HepG2 (cell line): ENCODE data around the gene CUL4A. TPM values are rescaled to one million over a fixed set of nuclear protein-coding genes. Genes with fewer than 3 reads are reported as not detected.

Source experiments
- ATAC-seq: fragments of 200-7000 bp; cut with Tn5 transposase; 3 replicates; pipeline ENCODE4 v1.9.1; 2020; ENCODE audit warnings: mild to moderate bottlenecking, moderate library complexity
- BruUV-seq: library from RNA; stranded (reverse); fragments of 400-500 nt; replicated peaks from 2 replicates; lab custom pipeline; 2021; lab: Mats Ljungman, UMichigan
- CTCF ChIA-PET: fragments of 300-600 bp; formaldehyde crosslinking; extraction: SDS; loops from one replicate; lab custom pipeline; 2021; ENCODE audit warnings: low total read pairs, inconsistent platforms, low intra/inter-chr PET ratio; lab: Yijun Ruan, JAX
- POLR2A ChIA-PET: fragments of 350-600 bp; sonication (Branson Sonifier 250); formaldehyde crosslinking; loops from one replicate; lab custom pipeline; 2020; ENCODE audit warnings: antibody characterized with exemption, inconsistent platforms; lab: Yijun Ruan, JAX
- DNase-seq: peaks from one replicate; pipeline ENCODE4 v3.0.0-alpha.2; 2015; ENCODE audit warnings: low spot score
- FAIRE-seq: peaks from 3 replicates; lab custom pipeline; 2011; peaks lifted over from hg19 to GRCh38; lab: Jason Lieb, UNC
- H2AFZ ChIP-seq: one replicate; pipeline ENCODE4 v1.6.1; 2011; ENCODE audit warnings: low read length, inconsistent platforms
- H3K27ac ChIP-seq: fragments of 300-600 bp; 3 replicates; pipeline ENCODE4 v1.8.0; 2011; ENCODE audit warnings: mixed run types, mild to moderate bottlenecking, mixed read lengths, low read length, inconsistent platforms; ENCODE audit not compliant: insufficient read depth; ENCODE audit errors: extremely low read length
- H3K27me3 ChIP-seq, 2 experiments: fragments of 200-600 bp in 1 of 2; 2 replicates in 1 of 2; 3 replicates in 1 of 2; pipeline versions ENCODE4 v1.6.0 to v1.8.0; 2011; ENCODE audit warnings: low read length in 2 of 2, mild to moderate bottlenecking in 2 of 2, moderate library complexity in 2 of 2, inconsistent platforms in 1 of 2; ENCODE audit not compliant: insufficient read depth in 2 of 2, control insufficient read depth in 1 of 2
- H3K36me3 ChIP-seq, 2 experiments: fragments of 200-600 bp in 1 of 2; replicated peaks in 1 of 2; 2 replicates in 1 of 2; 3 replicates in 1 of 2; pipeline versions ENCODE4 v1.5.1 to v1.8.0; 2011; ENCODE audit warnings: low read length in 2 of 2, inconsistent platforms in 1 of 2; ENCODE audit not compliant: insufficient read depth in 2 of 2, control insufficient read depth in 1 of 2
- H3K4me1 ChIP-seq: 2 replicates; pipeline ENCODE4 v1.5.1; 2012; ENCODE audit warnings: low read length, inconsistent platforms; ENCODE audit not compliant: insufficient read depth
- H3K4me2 ChIP-seq: 2 replicates; pipeline ENCODE4 v1.6.0; 2011; ENCODE audit warnings: low read depth, low read length, inconsistent platforms
- H3K4me3 ChIP-seq, 3 experiments: fragments of 200-600 bp in 1 of 3; sonication (generic), shearing (Covaris generic) in 1 of 3; replicated peaks in 1 of 3; 2 replicates each; pipeline ENCODE4 v1.5.1; 2011 to 2016; ENCODE audit warnings: low read length in 3 of 3, inconsistent platforms in 2 of 3, low read depth in 2 of 3, mild to moderate bottlenecking in 2 of 3, control low read depth in 1 of 3, mixed read lengths in 1 of 3; ENCODE audit not compliant: insufficient read depth in 1 of 3
- H3K79me2 ChIP-seq: one replicate; pipeline ENCODE4 v1.6.1; 2011; ENCODE audit warnings: low read length, inconsistent platforms; ENCODE audit not compliant: insufficient read depth
- H3K9ac ChIP-seq: 2 replicates; pipeline ENCODE4 v1.6.0; 2011; ENCODE audit warnings: mild to moderate bottlenecking, low read depth, low read length, inconsistent platforms; ENCODE audit not compliant: insufficient read depth
- H3K9me3 ChIP-seq: 2 replicates; pipeline ENCODE4 v1.5.1; 2012; ENCODE audit warnings: mild to moderate bottlenecking, low read length
- H4K20me1 ChIP-seq: 2 replicates; pipeline ENCODE4 v1.6.0; 2011; ENCODE audit warnings: inconsistent platforms, mild to moderate bottlenecking, low read length, moderate library complexity; ENCODE audit not compliant: insufficient read depth
- GPBP1L1 ChIP-seq: sonication (generic); formaldehyde crosslinking; IDR thresholded peaks from 2 replicates; pipeline ENCODE4 v1.5.0; 2020; ENCODE audit warnings: mild to moderate bottlenecking, missing genetic modification reagents
- ISL2 ChIP-seq: sonication (generic); formaldehyde crosslinking; IDR thresholded peaks from 2 replicates; pipeline ENCODE4 v1.5.0; 2020; ENCODE audit warnings: missing genetic modification reagents
- MED8 ChIP-seq: sonication (generic); formaldehyde crosslinking; IDR thresholded peaks from 2 replicates; pipeline ENCODE4 v1.8.1; 2023; ENCODE audit warnings: mild to moderate bottlenecking, missing genetic modification reagents; ENCODE audit not compliant: insufficient replicate concordance
- PBX3 ChIP-seq: sonication (generic); formaldehyde crosslinking; IDR thresholded peaks from 2 replicates; pipeline ENCODE4 v1.8.1; 2023; ENCODE audit warnings: missing genetic modification reagents, inconsistent platforms, borderline replicate concordance
- RERE ChIP-seq: IDR thresholded peaks from 2 replicates; pipeline ENCODE4 v1.6.1; 2016; ENCODE audit warnings: low read depth, missing genetic modification reagents, missing compliant biosample characterization
- TCF7L2 ChIP-seq: IDR thresholded peaks from 2 replicates; pipeline ENCODE4 v1.6.1; 2011; ENCODE audit warnings: mild to moderate bottlenecking, low read depth, low read length, moderate library complexity
- ZFP82 ChIP-seq: sonication (generic); formaldehyde crosslinking; IDR thresholded peaks from 2 replicates; pipeline ENCODE4 v1.5.1; 2020; ENCODE audit warnings: mild to moderate bottlenecking, missing genetic modification reagents, borderline replicate concordance
- ZMAT3 ChIP-seq: sonication (generic); formaldehyde crosslinking; conservative IDR thresholded peaks from 2 replicates; pipeline ENCODE4 v1.7.0; 2021; ENCODE audit warnings: missing genetic modification reagents
- ZNF224 ChIP-seq: sonication (generic); formaldehyde crosslinking; IDR thresholded peaks from 2 replicates; pipeline ENCODE4 v1.5.0; 2020; ENCODE audit warnings: mild to moderate bottlenecking, missing genetic modification reagents
- ZNF333 ChIP-seq: sonication (generic); formaldehyde crosslinking; IDR thresholded peaks from 2 replicates; pipeline ENCODE4 v1.4.0; 2020; ENCODE audit warnings: mild to moderate bottlenecking, missing genetic modification reagents, borderline replicate concordance
- ZNF598 ChIP-seq: sonication (generic); formaldehyde crosslinking; IDR thresholded peaks from 2 replicates; pipeline ENCODE4 v1.5.1; 2020; ENCODE audit warnings: mild to moderate bottlenecking, missing genetic modification reagents, borderline replicate concordance
- ZNF605 ChIP-seq: sonication (generic); formaldehyde crosslinking; IDR thresholded peaks from 2 replicates; pipeline ENCODE4 v1.8.0; 2022; ENCODE audit warnings: mild to moderate bottlenecking, missing genetic modification reagents
- ZNF672 ChIP-seq: sonication (generic); formaldehyde crosslinking; IDR thresholded peaks from 2 replicates; pipeline ENCODE4 v1.8.1; 2022; ENCODE audit warnings: missing genetic modification reagents
- WGBS: methylation state at CpG from one replicate; pipeline ENCODE4 v1.1.6; 2017; ENCODE audit warnings: low lambda C conversion rate; 5-methylcytosine and 5-hydroxymethylcytosine counted together
- in situ Hi-C: cut with HindIII; loops from 2 replicates; pipeline ENCODE4 v1.10.0; 2017; ENCODE audit warnings: low pct_unique_long_range_greater_than_20kb; ENCODE audit not compliant: extremely low pct_ligation_motif_present
- intact Hi-C: fragments of 100-400 bp; cut with micrococcal nuclease; formaldehyde crosslinking; loops from one replicate; pipeline ENCODE4 v1.10.0; 2022; ENCODE audit not compliant: unreplicated experiment
- polyA plus RNA-seq, 8 experiments: library from polyadenylated mRNA; depleted of rRNA in 3 of 8; stranded (reverse) in 7 of 8; unstranded in 1 of 8; fragments of >200 nt; fragmentation: Illumina TruSeq in 4 of 8; extraction: Trizol in 4 of 8; gene quantifications; 2 replicates each; pipeline versions ENCODE4 v1.2.1 to v1.2.3, GENCODE V29; 2011 to 2016; ENCODE audit warnings: low read depth in 4 of 8, missing spikeins in 1 of 8, mixed read lengths in 1 of 8; ENCODE audit not compliant: insufficient read depth in 1 of 8
- total RNA-seq, 5 experiments: library from RNA; depleted of rRNA; stranded (reverse); fragments of >200 nt; fragmentation: Illumina TruSeq; extraction: Trizol; gene quantifications; 2 replicates each; pipeline ENCODE4 v1.2.3, GENCODE V29; 2016; ENCODE audit warnings: low read depth in 1 of 5

Gene CUL4A
- total and polyA plus RNA-seq, 2 of the 13 experiments (the other 11 are each of a cell fraction or from before 2014, with no cell fraction given) = 51.2 to 75.3 TPM

- TF ChIP-seq ZNF605 (no peak), MED8 (no peak), ZNF224 (CRISPR knock-in tag) (no peak), ZNF333 (no peak), GPBP1L1 (CRISPR knock-in tag) (no peak), ZNF598 (no peak)
These were observed 12.3 kb upstream of the CUL4A start (continued) for GRCh38 chr13:113196970-113197737.

GRCh38 chr13:113201815-113202214, 7.6 kb upstream of the CUL4A start:
- Histone ChIP-seq H3K4me1 (peaks cover 43% of the 10 kb centered on the region), H3K27me3 (no peaks in the 10 kb centered on the region), H2AFZ (no peak overlapping the region), H3K79me2 (peaks cover 75% of the 10 kb centered on the region), H3K36me3 (peaks cover 16 to 52% of the 10 kb centered on the region in 2 experiments), H3K27ac (no peak overlapping the region), H4K20me1 (peaks cover 10% of the 10 kb centered on the region; the same call in 1 of the 2 replicates), H3K9ac (no peak overlapping the region), H3K9me3 (no peaks in the 10 kb centered on the region), H3K4me2 (no peak overlapping the region), H3K4me3 (no peak overlapping the region)
- CTCF ChIA-PET = no interaction called here
- in situ Hi-C loops = no loop called here
- ATAC-seq (no peak), DNase-seq (no peak), FAIRE-seq (no peak)
- intact Hi-C loops = no loop called here
- 96% methylated on average over 2 of the region's 2 CpGs for WGBS
- POLR2A ChIA-PET = no interaction called here
- no peak for TF ChIP-seq PBX3
- TF ChIP-seq ISL2 (CRISPR knock-in tag) = no peak
- no peak for TF ChIP-seq TCF7L2
- no peak for TF ChIP-seq ZMAT3 (CRISPR knock-in tag)
- no peak for TF ChIP-seq ZFP82
- no peak for TF ChIP-seq ZNF672 (CRISPR knock-in tag)
- TF ChIP-seq RERE (CRISPR knock-in tag) = no peak
- BruUV-seq = no TSS peak
